GM21576 (cell line): ENCODE results near the gene HEXA.
A peak's percentile ranks its signal among the peaks of the same experiment; 100 is the strongest.

ENCODE experiments used
- ATAC-seq: cut with Tn5 transposase; IDR thresholded peaks from one replicate; pipeline ENCODE4 v1.9.1; 2021; ENCODE audit warnings: mild to moderate bottlenecking, moderate library complexity; ENCODE audit not compliant: unreplicated experiment

The HEXA gene

GRCh38 chr15:72323752-72324151, 52.1 kb downstream of the HEXA start:
- no peak for ATAC-seq

- ATAC-seq = peak; percentile 55
Observed at GRCh38 chr15:72319985-72320671, 55.7 kb downstream of the HEXA start, which contains the start of gene CELF6. CELF6 (minus strand) TSS chr15:72320157; CDS start chr15:72319874, 283 bp downstream.

GRCh38 chr15:72319360-72319984, 56.3 kb downstream of the HEXA start:
- ATAC-seq = peak; percentile 21

- ATAC-seq = no peak
Observed at GRCh38 chr15:72318408-72318942, 57.3 kb downstream of the HEXA start.

GRCh38 chr15:72315706-72316370, 60.0 kb downstream of the HEXA start:
- ATAC-seq = no peak

- ATAC-seq = no peak
Observed at GRCh38 chr15:72313881-72314280, 61.9 kb downstream of the HEXA start.

- no peak for ATAC-seq
Observed at GRCh38 chr15:72313448-72313840, 62.4 kb downstream of the HEXA start.

- peak; percentile 66 for ATAC-seq
Observed at GRCh38 chr15:72312605-72313447, 63.0 kb downstream of the HEXA start.

GRCh38 chr15:72307026-72307425, 68.8 kb downstream of the HEXA start:
- ATAC-seq = no peak

- no peak for ATAC-seq
Observed at GRCh38 chr15:72306211-72306785, 69.5 kb downstream of the HEXA start.

- ATAC-seq = no peak
Observed at GRCh38 chr15:72304596-72304995, 71.2 kb downstream of the HEXA start.

- ATAC-seq = no peak
Observed at GRCh38 chr15:72302955-72303354, 72.9 kb downstream of the HEXA start.
